Measurements from ENCODE around the gene SLC16A2. TPM values are rescaled to one million over a fixed set of nuclear protein-coding genes. Genes with fewer than 3 reads are reported as not detected.

Gene SLC16A2
- total RNA-seq, 1 experiment from 2014 or later: 0.32 TPM

- no peaks in the 10 kb centered on the region for H3K79me2 ChIP-seq (ENCODE audit: insufficient read depth, low read length)
- no peaks in the 10 kb centered on the region for H3K27me3 ChIP-seq (ENCODE audit: insufficient read depth, low read length)
- no peak for TF ChIP-seq ZNF274 (IDR thresholded peaks at IDR 0.05; ENCODE audit: low read depth, low read length)
- TF ChIP-seq MAX (IDR thresholded peaks at IDR 0.05): no peak
- no peak for TF ChIP-seq RAD21 (IDR thresholded peaks at IDR 0.05; ENCODE audit: low read depth)
- TF ChIP-seq CTCF (IDR thresholded peaks at IDR 0.05 in 2 of 3, conservative IDR thresholded peaks at IDR 0.05 in 1 of 3; ENCODE audit: borderline replicate concordance in 1 of 3, insufficient read depth in 1 of 3, low read depth in 2 of 3, low read length in 2 of 3): no peak
- TF ChIP-seq CBX3 (IDR thresholded peaks at IDR 0.05; ENCODE audit: low read depth): no peak
- no peak for TF ChIP-seq JUND (IDR thresholded peaks at IDR 0.05)
- TF ChIP-seq SIN3A (IDR thresholded peaks at IDR 0.05; ENCODE audit: low read depth): no peak
- no peak for TF ChIP-seq CEBPB (IDR thresholded peaks at IDR 0.05; ENCODE audit: low read depth)
- TF ChIP-seq TCF7L2 (IDR thresholded peaks at IDR 0.05; ENCODE audit: borderline replicate concordance, extremely low read depth, insufficient read depth, insufficient read length): no peak
- no peak for TF ChIP-seq ATF3 (IDR thresholded peaks at IDR 0.05)
- no peak for TF ChIP-seq POLR2A (IDR thresholded peaks at IDR 0.05; ENCODE audit: borderline replicate concordance, extremely low read depth, insufficient read depth, insufficient read length)
- no peak for TF ChIP-seq SRF (IDR thresholded peaks at IDR 0.05; ENCODE audit: low read depth)
- no peak overlapping the region for H3K4me2 ChIP-seq (ENCODE audit: low read length)
- no peaks in the 10 kb centered on the region for H3K36me3 ChIP-seq (ENCODE audit: control insufficient read depth in 1 of 2, insufficient read depth in 2 of 2, low read length in 2 of 2)
- no peak overlapping the region for H3K9ac ChIP-seq (ENCODE audit: low read length)
- no peaks in the 10 kb centered on the region for H3K4me1 ChIP-seq (ENCODE audit: control insufficient read depth in 1 of 2, insufficient read depth in 2 of 2, low read length in 2 of 2)
- no peaks in the 10 kb centered on the region for H3K9me3 ChIP-seq (ENCODE audit: control insufficient read depth in 1 of 2, insufficient read depth in 1 of 2, low read depth in 1 of 2, low read length in 2 of 2)
- BruUV-seq (replicated peaks): no TSS peak
- CTCF ChIA-PET: no interaction called here
- ATAC-seq (no peak), DNase-seq (ENCODE audit: low read depth, low spot score) (no peak)
- no peak overlapping the region for H2AFZ ChIP-seq (ENCODE audit: low read depth, low read length, poor library complexity, severe bottlenecking)
- intact Hi-C loops (cut with micrococcal nuclease): no loop called here
- H3K27ac ChIP-seq (ENCODE audit: low read depth, low read length): no peak overlapping the region
- POLR2A ChIA-PET: no interaction called here
- H4K20me1 ChIP-seq (ENCODE audit: insufficient read depth): no peaks in the 10 kb centered on the region
- RAD21 ChIA-PET (ENCODE audit: low non-redundant PET in 1 of 2, low total read pairs in 2 of 2, uncharacterized antibody in 2 of 2, unreplicated experiment in 2 of 2): no interaction called here
- H3K4me3 ChIP-seq (replicated peaks in 1 of 2; ENCODE audit: low read depth in 1 of 2, low read length in 2 of 2): no peak overlapping the region
- no peaks in the 10 kb centered on the region for H3K9me2 ChIP-seq (ENCODE audit: insufficient read depth)
Measured at GRCh38 chrX:74511704-74512103, 90.4 kb downstream of the SLC16A2 start.

Measured in HCT116 (cell line).